Measurements from ENCODE around the gene RICTOR. TPM values are rescaled to one million over a fixed set of nuclear protein-coding genes. Genes with fewer than 3 reads are reported as not detected.
A peak's percentile ranks its signal among the peaks of the same experiment; 100 is the strongest.

The RICTOR gene
- polyA plus RNA-seq, 2 of the 4 experiments (the other 2 are of a cell fraction), result 6.5 to 28.5 TPM

GRCh38 chr5:39100851-39101396 lies 26.7 kb upstream of the RICTOR start:
- peak; percentile 82 to 95 for ATAC-seq
- H3K4me2 ChIP-seq, result peak overlapping the region; percentile 78
- CTCF ChIA-PET, result interaction anchor here (1.1 to 10.4 kb wide), 6 partner anchors 20 to 117 kb away, joined by 3 to 110 read pairs (median 7); no protein-coding TSS in a partner anchor
- peaks cover 57% of the 10 kb centered on the region for H3K4me1 ChIP-seq
- H3K27ac ChIP-seq, result peak overlapping the region; percentile 90 to 95
- no peak overlapping the region for H3K4me3 ChIP-seq
- FAIRE-seq, result peak; percentile 92
- 2% methylated on average over 7 of the region's 7 CpGs for WGBS (ENCODE audit: missing lambda C conversion rate)
- peak; percentile 93 to 99 for DNase-seq (ENCODE audit: low read depth in 1 of 2, low spot score in 1 of 2)
- POLR2A ChIA-PET, result interaction anchor here (0.5 to 2.3 kb wide), 5 partner anchors 14 to 95 kb away, joined by 3 to 13 read pairs (median 5); no protein-coding TSS in a partner anchor
- no peaks in the 10 kb centered on the region for H3K9me3 ChIP-seq
- TF ChIP-seq HOXB5 (CRISPR knock-in tag; IDR thresholded peaks at IDR 0.05), result peak; percentile 79
- TF ChIP-seq EHF (CRISPR knock-in tag; IDR thresholded peaks at IDR 0.05), result peak; percentile 94
- no peak for TF ChIP-seq MAZ (IDR thresholded peaks at IDR 0.05; ENCODE audit: borderline replicate concordance, low read depth, low read length)
- TF ChIP-seq CBX8 (IDR thresholded peaks at IDR 0.05), result no peak
- no peak for TF ChIP-seq REST (IDR thresholded peaks at IDR 0.05)
- TF ChIP-seq HOXB13 (CRISPR knock-in tag; IDR thresholded peaks at IDR 0.05; ENCODE audit: low read depth), result peak; percentile 83
- peak; percentile 99 for TF ChIP-seq JUNB (IDR thresholded peaks at IDR 0.05)
- peak; percentile 71; the same call in 1 of the 2 replicates for TF ChIP-seq TP53 (CRISPR knock-in tag; IDR thresholded peaks at IDR 0.05)
- TF ChIP-seq RCOR1 (IDR thresholded peaks at IDR 0.05; ENCODE audit: low read depth, low read length), result no peak
- TF ChIP-seq KDM5A (IDR thresholded peaks at IDR 0.05), result no peak
- no peak for TF ChIP-seq PHF8 (IDR thresholded peaks at IDR 0.05; ENCODE audit: borderline replicate concordance, low read depth)
- peak; percentile 92; the same call in 1 of the 2 replicates for TF ChIP-seq TFCP2L1 (CRISPR knock-in tag; IDR thresholded peaks at IDR 0.05)
- no peak; the same call in 1 of the 2 replicates for TF ChIP-seq FOXS1 (CRISPR knock-in tag; IDR thresholded peaks at IDR 0.05)
- no peak for TF ChIP-seq BHLHE40 (IDR thresholded peaks at IDR 0.05; ENCODE audit: low read depth, low read length)
- no peak for TF ChIP-seq HMGXB4 (CRISPR knock-in tag; IDR thresholded peaks at IDR 0.05; ENCODE audit: borderline replicate concordance)
- TF ChIP-seq ZNF302 (CRISPR knock-in tag; IDR thresholded peaks at IDR 0.05), result peak; percentile 34; the same call in 1 of the 2 replicates
- peak; percentile 76; the same call in 1 of the 2 replicates for TF ChIP-seq ZSCAN20 (CRISPR knock-in tag; IDR thresholded peaks at IDR 0.05)
- TF ChIP-seq MAFK (IDR thresholded peaks at IDR 0.05; ENCODE audit: partially characterized antibody), result peak; percentile 94
- peak; percentile 98 for TF ChIP-seq GATA3 (IDR thresholded peaks at IDR 0.05; ENCODE audit: borderline replicate concordance)
- TF ChIP-seq USF2 (IDR thresholded peaks at IDR 0.05), result no peak
- no peak; the same call in 2 of the 3 replicates for TF ChIP-seq NR3C1 (IDR thresholded peaks at IDR 0.05)
- TF ChIP-seq SMC3 (IDR thresholded peaks at IDR 0.05), result peak; percentile 50; the same call in 1 of the 3 replicates
- TF ChIP-seq ESRRA (IDR thresholded peaks at IDR 0.05; ENCODE audit: borderline replicate concordance, low read length), result no peak
- no peak for TF ChIP-seq SREBF2 (IDR thresholded peaks at IDR 0.05)
- peak; percentile 89 for TF ChIP-seq ATOH8 (CRISPR knock-in tag; IDR thresholded peaks at IDR 0.05; ENCODE audit: low read depth)
- TF ChIP-seq POLR2A (IDR thresholded peaks at IDR 0.05; ENCODE audit: low read length), result no peak
- no peak for TF ChIP-seq POLR2AphosphoS2 (conservative IDR thresholded peaks at IDR 0.05; ENCODE audit: low read length)
- TF ChIP-seq HOXA7 (CRISPR knock-in tag; IDR thresholded peaks at IDR 0.05), result no peak; the same call in 1 of the 2 replicates
- no peak; the same call in 1 of the 2 replicates for TF ChIP-seq RARB (CRISPR knock-in tag; IDR thresholded peaks at IDR 0.05)
- no peak for TF ChIP-seq NPAS2 (CRISPR knock-in tag; IDR thresholded peaks at IDR 0.05; ENCODE audit: borderline replicate concordance)
- TF ChIP-seq EHMT2 (IDR thresholded peaks at IDR 0.05; ENCODE audit: low read depth), result no peak
- peak; percentile 97 for TF ChIP-seq BCL3 (IDR thresholded peaks at IDR 0.05)
- peak; percentile 95 to 98 for TF ChIP-seq CEBPB (IDR thresholded peaks at IDR 0.05)
- TF ChIP-seq HDAC2 (IDR thresholded peaks at IDR 0.05), result no peak
- peak; percentile 97 to 100 for TF ChIP-seq JUN (IDR thresholded peaks at IDR 0.05)
